Retinal pigment epithelial cell (primary cell): ENCODE data around the gene GDPD5.

Experiments
- DNase-seq: peaks from one replicate; pipeline ENCODE4 v3.0.0-alpha.2; 2010; ENCODE audit warnings: low read depth
- H3K4me3 ChIP-seq: 2 replicates; pipeline ENCODE4 v1.5.1; 2011; ENCODE audit warnings: mild to moderate bottlenecking, low read length, control low read depth, moderate library complexity
- TF ChIP-seq, protein P1 (sequence below): conservative IDR thresholded peaks from 2 replicates; pipeline ENCODE4 v1.5.1; 2011; ENCODE audit warnings: low read depth, low read length, control low read depth, inconsistent platforms

Gene GDPD5

DNA sequence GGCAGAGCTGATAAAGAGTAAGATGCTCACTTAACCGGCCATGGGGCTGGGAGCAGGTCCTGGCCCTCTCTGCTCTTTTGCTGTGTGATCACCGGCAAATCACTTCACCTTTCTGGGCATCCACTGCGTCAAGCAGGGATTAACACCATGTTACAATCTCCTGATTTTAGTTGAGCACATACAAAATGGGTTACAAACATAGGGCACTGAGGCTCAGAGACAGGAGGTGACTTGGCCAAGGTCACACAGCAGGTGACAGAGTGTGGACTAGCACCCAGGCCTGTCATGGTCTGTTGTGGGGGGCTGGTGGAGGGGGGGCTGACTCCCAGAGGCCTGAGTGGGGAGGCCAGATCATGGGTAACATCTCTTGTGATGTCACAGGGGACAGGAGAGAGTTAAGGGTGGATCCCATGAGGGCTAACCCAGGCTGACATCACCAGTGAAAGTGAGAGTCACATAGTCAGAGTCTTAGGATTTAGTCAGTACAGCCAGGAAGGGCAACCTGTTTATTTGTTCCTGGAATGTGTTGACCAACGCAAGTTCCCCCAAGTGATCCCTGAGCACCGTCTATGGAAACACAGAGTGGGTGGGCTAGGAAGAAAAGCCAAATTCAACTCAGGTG, 27.8 kb downstream of the GDPD5 start:
- H3K4me3 ChIP-seq: no peak overlapping the region
- TF ChIP-seq, protein P1, sequence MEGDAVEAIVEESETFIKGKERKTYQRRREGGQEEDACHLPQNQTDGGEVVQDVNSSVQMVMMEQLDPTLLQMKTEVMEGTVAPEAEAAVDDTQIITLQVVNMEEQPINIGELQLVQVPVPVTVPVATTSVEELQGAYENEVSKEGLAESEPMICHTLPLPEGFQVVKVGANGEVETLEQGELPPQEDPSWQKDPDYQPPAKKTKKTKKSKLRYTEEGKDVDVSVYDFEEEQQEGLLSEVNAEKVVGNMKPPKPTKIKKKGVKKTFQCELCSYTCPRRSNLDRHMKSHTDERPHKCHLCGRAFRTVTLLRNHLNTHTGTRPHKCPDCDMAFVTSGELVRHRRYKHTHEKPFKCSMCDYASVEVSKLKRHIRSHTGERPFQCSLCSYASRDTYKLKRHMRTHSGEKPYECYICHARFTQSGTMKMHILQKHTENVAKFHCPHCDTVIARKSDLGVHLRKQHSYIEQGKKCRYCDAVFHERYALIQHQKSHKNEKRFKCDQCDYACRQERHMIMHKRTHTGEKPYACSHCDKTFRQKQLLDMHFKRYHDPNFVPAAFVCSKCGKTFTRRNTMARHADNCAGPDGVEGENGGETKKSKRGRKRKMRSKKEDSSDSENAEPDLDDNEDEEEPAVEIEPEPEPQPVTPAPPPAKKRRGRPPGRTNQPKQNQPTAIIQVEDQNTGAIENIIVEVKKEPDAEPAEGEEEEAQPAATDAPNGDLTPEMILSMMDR: no peak
- DNase-seq: no peak

DNA sequence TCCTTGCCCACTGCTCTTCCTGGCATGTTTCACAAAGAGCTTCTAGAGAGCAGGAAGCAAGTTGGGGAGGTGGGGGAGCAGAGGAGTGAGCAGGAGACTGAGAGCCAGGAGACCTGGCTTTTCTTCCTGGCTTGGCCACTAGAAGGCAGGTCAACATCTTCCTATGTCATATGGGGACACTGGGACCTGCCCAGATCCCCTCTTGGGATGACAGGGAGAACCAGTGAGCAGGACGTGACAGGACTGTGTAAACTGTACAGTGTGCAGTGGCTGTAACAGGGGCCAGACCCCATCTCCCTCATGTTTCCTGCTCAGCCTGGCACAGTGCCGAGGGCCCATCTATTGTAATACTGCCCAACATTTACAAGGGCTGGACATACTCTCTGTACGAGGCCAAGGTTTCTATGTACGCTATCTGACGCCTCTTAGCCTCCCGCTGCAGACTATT, 29.4 kb downstream of the GDPD5 start:
- H3K4me3 ChIP-seq: no peak overlapping the region
- TF ChIP-seq, protein P1: peak; percentile 46
- DNase-seq: no peak

DNA sequence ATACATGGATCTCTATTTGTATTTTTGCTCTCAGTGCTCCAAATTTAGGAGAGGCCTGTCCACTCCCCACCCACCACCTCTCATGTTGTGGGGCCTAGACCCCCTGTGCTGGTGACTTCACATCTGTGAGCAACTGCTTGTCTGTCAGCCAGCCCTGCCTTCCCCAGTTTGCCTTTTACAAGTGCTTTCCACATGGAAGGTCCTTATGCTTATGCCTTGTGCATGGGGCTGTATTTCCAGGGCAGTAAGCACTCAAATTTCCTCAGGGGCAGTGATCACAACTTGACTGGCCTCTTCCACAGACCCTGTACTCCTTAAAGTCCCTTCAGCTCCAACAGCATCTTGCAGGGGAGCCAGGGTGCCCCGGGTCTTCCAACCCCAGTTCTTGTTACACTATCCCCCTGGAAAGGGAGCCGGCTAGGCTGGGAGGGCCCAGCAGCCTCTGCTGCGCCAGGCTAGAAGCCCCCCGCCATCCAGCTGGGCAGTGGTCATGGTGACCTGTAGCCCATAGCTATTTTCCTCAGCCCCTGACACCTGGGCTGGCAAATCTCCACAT, 29.9 kb downstream of the GDPD5 start:
- no peak overlapping the region for H3K4me3 ChIP-seq
- no peak for DNase-seq

DNA sequence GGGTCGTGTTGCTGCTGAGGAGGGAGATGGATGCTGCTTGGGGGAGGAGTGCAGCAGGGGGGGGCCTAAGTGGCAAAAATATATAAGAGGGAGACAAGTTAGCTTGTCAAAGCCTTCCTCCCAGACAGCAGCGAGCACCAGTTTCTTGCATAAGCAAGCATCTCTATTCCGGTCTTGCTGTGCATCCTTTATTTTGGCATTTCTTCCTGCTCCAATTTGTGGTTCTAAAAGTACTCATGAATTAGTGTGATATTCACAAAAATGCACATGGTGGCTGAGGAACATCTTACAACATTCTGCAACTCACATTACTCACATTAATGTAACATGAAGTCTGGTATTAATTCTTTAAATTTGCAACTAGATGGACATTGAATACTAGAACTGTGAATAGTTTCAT, 32.1 kb downstream of the GDPD5 start:
- TF ChIP-seq, protein P1: no peak
- DNase-seq: no peak
- H3K4me3 ChIP-seq: no peak overlapping the region

More for the DNA sequence above, 29.9 kb downstream of the GDPD5 start:
- TF ChIP-seq, protein P1: no peak

DNA sequence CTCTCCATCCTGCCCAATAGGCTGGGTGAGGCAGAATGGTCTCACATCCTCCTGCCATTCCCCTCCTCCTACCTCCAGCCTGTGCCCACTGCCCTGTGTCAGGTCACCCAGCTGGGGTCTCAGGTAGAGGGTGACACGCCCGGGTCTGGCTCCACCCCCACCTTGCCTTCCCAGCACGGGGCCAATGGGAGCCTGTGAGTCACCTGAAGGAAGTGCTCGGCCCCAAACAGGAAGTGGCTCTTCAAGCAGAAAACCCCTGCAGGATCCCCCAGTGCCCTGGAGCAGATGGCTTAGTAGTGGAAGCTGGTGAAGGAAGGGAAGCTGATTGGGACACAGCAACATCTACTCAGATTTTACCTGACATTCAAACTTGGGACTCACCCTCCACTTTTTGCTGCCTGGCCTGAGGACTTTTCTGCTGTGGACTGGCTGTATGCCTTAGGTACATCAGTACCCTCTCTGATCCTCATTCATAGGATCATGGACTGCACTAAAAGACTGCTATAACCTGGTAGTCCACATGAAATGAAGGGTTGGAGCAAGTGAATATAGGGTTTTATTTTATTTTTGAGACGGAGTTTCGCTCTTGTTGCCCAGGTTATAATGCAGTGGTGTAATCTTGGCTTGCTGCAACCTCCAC, 33.4 kb downstream of the GDPD5 start:
- DNase-seq: no peak
- H3K4me3 ChIP-seq: no peak overlapping the region
- TF ChIP-seq, protein P1: no peak

DNA sequence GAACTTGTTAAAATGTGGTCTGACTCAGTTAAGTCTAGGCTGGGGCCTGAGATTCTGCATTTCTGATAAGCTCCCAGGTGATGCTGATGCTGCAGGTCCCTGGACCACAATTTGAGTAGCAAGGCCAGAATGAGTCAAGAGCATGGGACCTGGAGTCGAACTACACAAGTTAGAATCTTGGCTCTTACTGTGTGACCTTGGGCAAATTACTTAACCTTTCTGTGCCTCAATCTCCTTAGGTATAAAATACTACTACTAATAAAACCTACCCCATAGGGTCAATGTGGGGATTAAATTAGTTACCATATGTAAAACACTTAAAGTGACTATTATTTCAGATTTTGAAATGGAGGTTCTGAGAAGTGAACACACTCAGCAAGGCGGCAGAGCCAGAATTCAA, 34.3 kb downstream of the GDPD5 start:
- DNase-seq: no peak
- H3K4me3 ChIP-seq: no peak overlapping the region
- TF ChIP-seq, protein P1: no peak
